ENCODE measurements around the gene PRTG. TPM values are rescaled to one million over a fixed set of nuclear protein-coding genes. Genes with fewer than 3 reads are reported as not detected.

PRTG gene
- total and polyA plus RNA-seq, 4 donors, result 0.05 to 2.4 (median 0.25) TPM

DNA sequence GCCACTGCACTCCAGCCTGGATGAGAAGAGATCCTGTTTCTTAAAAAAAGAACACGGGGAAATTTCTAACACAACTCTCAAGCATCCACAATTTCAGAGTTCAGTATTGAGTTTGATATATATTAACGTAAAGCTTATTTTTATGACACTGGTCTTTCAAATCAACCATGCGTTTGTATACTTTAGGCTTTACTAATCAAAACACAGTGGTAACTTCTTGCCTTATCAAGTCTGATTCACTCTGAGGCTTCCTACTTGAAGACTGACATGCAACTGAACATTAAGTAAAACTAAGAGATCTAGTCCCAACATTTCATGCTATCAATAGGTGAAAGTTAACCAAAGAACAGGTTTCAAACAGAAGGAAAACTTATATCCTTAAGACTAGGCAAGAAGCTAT lies 46.7 kb downstream of the PRTG start:
- Histone ChIP-seq H3K9me3 (ENCODE audit: control insufficient read depth in 4 of 4, low read length in 3 of 4) (no peaks in the 10 kb centered on the region), H3K27me3 (ENCODE audit: control insufficient read depth in 4 of 4, insufficient read depth in 4 of 4, low read length in 3 of 4) (no peaks in the 10 kb centered on the region), H3K36me3 (ENCODE audit: control insufficient read depth in 4 of 4, insufficient read depth in 3 of 4, low read depth in 1 of 4, low read length in 3 of 4) (no peaks in the 10 kb centered on the region), H3K9ac (ENCODE audit: low read depth in 1 of 2, low read length in 2 of 2) (no peak overlapping the region), H3K4me1 (ENCODE audit: control insufficient read depth in 4 of 4, insufficient read depth in 4 of 4, low read length in 3 of 4) (no peaks in the 10 kb centered on the region), H3K27ac (ENCODE audit: low read depth in 1 of 2, low read length in 2 of 2) (no peak overlapping the region), H3K4me3 (ENCODE audit: low read depth in 1 of 3, low read length in 3 of 3) (no peak overlapping the region)
- WGBS, result 90% methylated on average over 3 of the region's 3 CpGs
- TF ChIP-seq, protein P1, sequence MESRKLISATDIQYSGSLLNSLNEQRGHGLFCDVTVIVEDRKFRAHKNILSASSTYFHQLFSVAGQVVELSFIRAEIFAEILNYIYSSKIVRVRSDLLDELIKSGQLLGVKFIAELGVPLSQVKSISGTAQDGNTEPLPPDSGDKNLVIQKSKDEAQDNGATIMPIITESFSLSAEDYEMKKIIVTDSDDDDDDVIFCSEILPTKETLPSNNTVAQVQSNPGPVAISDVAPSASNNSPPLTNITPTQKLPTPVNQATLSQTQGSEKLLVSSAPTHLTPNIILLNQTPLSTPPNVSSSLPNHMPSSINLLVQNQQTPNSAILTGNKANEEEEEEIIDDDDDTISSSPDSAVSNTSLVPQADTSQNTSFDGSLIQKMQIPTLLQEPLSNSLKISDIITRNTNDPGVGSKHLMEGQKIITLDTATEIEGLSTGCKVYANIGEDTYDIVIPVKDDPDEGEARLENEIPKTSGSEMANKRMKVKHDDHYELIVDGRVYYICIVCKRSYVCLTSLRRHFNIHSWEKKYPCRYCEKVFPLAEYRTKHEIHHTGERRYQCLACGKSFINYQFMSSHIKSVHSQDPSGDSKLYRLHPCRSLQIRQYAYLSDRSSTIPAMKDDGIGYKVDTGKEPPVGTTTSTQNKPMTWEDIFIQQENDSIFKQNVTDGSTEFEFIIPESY (IDR thresholded peaks at IDR 0.05), result no peak
- TF ChIP-seq, protein P2, sequence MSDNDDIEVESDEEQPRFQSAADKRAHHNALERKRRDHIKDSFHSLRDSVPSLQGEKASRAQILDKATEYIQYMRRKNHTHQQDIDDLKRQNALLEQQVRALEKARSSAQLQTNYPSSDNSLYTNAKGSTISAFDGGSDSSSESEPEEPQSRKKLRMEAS (IDR thresholded peaks at IDR 0.05), result no peak
- TF ChIP-seq, protein P3, sequence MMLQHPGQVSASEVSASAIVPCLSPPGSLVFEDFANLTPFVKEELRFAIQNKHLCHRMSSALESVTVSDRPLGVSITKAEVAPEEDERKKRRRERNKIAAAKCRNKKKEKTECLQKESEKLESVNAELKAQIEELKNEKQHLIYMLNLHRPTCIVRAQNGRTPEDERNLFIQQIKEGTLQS (IDR thresholded peaks at IDR 0.05), result no peak
- TF ChIP-seq, protein P4, sequence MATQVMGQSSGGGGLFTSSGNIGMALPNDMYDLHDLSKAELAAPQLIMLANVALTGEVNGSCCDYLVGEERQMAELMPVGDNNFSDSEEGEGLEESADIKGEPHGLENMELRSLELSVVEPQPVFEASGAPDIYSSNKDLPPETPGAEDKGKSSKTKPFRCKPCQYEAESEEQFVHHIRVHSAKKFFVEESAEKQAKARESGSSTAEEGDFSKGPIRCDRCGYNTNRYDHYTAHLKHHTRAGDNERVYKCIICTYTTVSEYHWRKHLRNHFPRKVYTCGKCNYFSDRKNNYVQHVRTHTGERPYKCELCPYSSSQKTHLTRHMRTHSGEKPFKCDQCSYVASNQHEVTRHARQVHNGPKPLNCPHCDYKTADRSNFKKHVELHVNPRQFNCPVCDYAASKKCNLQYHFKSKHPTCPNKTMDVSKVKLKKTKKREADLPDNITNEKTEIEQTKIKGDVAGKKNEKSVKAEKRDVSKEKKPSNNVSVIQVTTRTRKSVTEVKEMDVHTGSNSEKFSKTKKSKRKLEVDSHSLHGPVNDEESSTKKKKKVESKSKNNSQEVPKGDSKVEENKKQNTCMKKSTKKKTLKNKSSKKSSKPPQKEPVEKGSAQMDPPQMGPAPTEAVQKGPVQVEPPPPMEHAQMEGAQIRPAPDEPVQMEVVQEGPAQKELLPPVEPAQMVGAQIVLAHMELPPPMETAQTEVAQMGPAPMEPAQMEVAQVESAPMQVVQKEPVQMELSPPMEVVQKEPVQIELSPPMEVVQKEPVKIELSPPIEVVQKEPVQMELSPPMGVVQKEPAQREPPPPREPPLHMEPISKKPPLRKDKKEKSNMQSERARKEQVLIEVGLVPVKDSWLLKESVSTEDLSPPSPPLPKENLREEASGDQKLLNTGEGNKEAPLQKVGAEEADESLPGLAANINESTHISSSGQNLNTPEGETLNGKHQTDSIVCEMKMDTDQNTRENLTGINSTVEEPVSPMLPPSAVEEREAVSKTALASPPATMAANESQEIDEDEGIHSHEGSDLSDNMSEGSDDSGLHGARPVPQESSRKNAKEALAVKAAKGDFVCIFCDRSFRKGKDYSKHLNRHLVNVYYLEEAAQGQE (IDR thresholded peaks at IDR 0.05), result no peak
- TF ChIP-seq RXRA (IDR thresholded peaks at IDR 0.05), result no peak
- no peak for TF ChIP-seq TAF1 (conservative IDR thresholded peaks at IDR 0.05)
- no peak for TF ChIP-seq HNF4A (conservative IDR thresholded peaks at IDR 0.05)
- TF ChIP-seq RAD21 (IDR thresholded peaks at IDR 0.05), result no peak
- no peak for TF ChIP-seq GABPA (IDR thresholded peaks at IDR 0.05 in 1 of 2, conservative IDR thresholded peaks at IDR 0.05 in 1 of 2)
- no peak for DNase-seq (ENCODE audit: low spot score)

DNA sequence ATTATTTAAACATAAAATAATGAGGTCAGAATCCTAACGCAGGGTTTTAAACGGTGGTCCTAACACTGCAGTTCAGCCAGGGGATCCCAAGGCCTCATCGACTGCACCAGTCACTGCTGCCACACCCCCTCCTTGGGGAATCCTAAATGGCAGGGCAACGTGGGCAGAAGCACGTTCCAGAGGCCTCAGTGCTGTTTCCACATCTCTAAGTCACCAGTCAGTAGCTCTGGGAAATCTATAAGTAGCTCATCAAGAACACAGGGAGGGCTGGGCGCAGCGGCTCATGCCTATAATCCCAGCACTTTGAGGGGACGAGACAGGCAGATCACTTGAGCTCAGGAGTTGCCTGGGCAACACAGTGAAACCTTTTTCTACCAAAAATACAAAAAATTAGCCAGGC lies 47.5 kb downstream of the PRTG start:
- H3K4me1 ChIP-seq (ENCODE audit: control insufficient read depth in 4 of 4, insufficient read depth in 4 of 4, low read length in 3 of 4), result no peaks in the 10 kb centered on the region
- no peak overlapping the region for H3K4me3 ChIP-seq (ENCODE audit: low read depth in 1 of 3, low read length in 3 of 3)
- H3K9ac ChIP-seq (ENCODE audit: low read depth in 1 of 2, low read length in 2 of 2), result no peak overlapping the region
- TF ChIP-seq TAF1 (conservative IDR thresholded peaks at IDR 0.05) (no peak), YY1 (IDR thresholded peaks at IDR 0.05) (no peak), EGR1 (IDR thresholded peaks at IDR 0.05; ENCODE audit: low read depth in 2 of 2) (no peak), HNF4A (conservative IDR thresholded peaks at IDR 0.05) (no peak), NR2F2 (IDR thresholded peaks at IDR 0.05) (no peak), FOXA2 (IDR thresholded peaks at IDR 0.05) (no peak), RXRA (IDR thresholded peaks at IDR 0.05) (no peak), HNF4G (IDR thresholded peaks at IDR 0.05) (no peak)
- TF ChIP-seq, protein P1 (IDR thresholded peaks at IDR 0.05), result no peak
- TF ChIP-seq, protein P5, sequence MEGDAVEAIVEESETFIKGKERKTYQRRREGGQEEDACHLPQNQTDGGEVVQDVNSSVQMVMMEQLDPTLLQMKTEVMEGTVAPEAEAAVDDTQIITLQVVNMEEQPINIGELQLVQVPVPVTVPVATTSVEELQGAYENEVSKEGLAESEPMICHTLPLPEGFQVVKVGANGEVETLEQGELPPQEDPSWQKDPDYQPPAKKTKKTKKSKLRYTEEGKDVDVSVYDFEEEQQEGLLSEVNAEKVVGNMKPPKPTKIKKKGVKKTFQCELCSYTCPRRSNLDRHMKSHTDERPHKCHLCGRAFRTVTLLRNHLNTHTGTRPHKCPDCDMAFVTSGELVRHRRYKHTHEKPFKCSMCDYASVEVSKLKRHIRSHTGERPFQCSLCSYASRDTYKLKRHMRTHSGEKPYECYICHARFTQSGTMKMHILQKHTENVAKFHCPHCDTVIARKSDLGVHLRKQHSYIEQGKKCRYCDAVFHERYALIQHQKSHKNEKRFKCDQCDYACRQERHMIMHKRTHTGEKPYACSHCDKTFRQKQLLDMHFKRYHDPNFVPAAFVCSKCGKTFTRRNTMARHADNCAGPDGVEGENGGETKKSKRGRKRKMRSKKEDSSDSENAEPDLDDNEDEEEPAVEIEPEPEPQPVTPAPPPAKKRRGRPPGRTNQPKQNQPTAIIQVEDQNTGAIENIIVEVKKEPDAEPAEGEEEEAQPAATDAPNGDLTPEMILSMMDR (IDR thresholded peaks at IDR 0.05; ENCODE audit: low read depth, low read length, missing input control), result no peak
- TF ChIP-seq, protein P2 (IDR thresholded peaks at IDR 0.05), result no peak
- TF ChIP-seq, protein P4 (IDR thresholded peaks at IDR 0.05), result no peak
- DNase-seq (ENCODE audit: low spot score), result no peak
- no peak overlapping the region for H3K27ac ChIP-seq (ENCODE audit: low read depth in 1 of 2, low read length in 2 of 2)
- no peaks in the 10 kb centered on the region for H3K27me3 ChIP-seq (ENCODE audit: control insufficient read depth in 4 of 4, insufficient read depth in 4 of 4, low read length in 3 of 4)
- no peaks in the 10 kb centered on the region for H3K36me3 ChIP-seq (ENCODE audit: control insufficient read depth in 4 of 4, insufficient read depth in 3 of 4, low read depth in 1 of 4, low read length in 3 of 4)
- no peaks in the 10 kb centered on the region for H3K9me3 ChIP-seq (ENCODE audit: control insufficient read depth in 4 of 4, low read length in 3 of 4)
- 80% methylated on average over 8 of the region's 8 CpGs for WGBS
